ENCODE results near the gene ARHGEF28. TPM values are rescaled to one million over a fixed set of nuclear protein-coding genes. Genes with fewer than 3 reads are reported as not detected.
A peak's percentile ranks its signal among the peaks of the same experiment; 100 is the strongest.

ARHGEF28 gene
- total and polyA plus RNA-seq, 2 of the 13 experiments (the other 11 are each of a cell fraction or from before 2014, with no cell fraction given) = 17.4 to 34.1 TPM

DNA sequence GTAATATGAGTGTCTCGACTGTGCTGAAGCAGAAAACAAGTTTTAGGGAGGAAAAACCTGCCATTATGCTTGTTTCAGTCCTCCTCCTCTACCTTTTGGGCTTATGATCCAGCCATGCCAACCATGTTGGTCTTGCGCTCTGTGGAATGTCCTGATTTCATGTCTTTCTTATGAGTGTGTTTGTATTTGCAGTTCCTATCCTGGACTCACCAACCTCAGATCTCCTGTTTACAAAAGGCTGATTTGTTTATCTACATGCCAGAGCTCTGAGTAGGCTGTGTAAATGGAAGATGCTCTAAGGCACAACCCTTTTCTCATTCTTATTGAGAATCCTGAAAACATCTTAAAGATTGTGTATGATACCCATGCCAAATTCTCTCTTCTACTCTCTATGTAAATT lies 138.6 kb downstream of the ARHGEF28 start (continued):
- TF ChIP-seq, protein P1, sequence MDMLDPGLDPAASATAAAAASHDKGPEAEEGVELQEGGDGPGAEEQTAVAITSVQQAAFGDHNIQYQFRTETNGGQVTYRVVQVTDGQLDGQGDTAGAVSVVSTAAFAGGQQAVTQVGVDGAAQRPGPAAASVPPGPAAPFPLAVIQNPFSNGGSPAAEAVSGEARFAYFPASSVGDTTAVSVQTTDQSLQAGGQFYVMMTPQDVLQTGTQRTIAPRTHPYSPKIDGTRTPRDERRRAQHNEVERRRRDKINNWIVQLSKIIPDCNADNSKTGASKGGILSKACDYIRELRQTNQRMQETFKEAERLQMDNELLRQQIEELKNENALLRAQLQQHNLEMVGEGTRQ (IDR thresholded peaks at IDR 0.05; ENCODE audit: low read depth, low read length) = no peak
- TF ChIP-seq, protein P1 (CRISPR knock-in tag; IDR thresholded peaks at IDR 0.05; ENCODE audit: borderline replicate concordance) = no peak
- TF ChIP-seq ARNT2 (CRISPR knock-in tag; IDR thresholded peaks at IDR 0.05; ENCODE audit: low read depth) (no peak), ZNF614 (CRISPR knock-in tag; IDR thresholded peaks at IDR 0.05; ENCODE audit: borderline replicate concordance) (peak; percentile 61; the same call in 1 of the 2 replicates), RXRB (CRISPR knock-in tag; IDR thresholded peaks at IDR 0.05; ENCODE audit: borderline replicate concordance) (peak; percentile 69), CCDC6 (CRISPR knock-in tag; IDR thresholded peaks at IDR 0.05) (no peak), ZMYM2 (CRISPR knock-in tag; IDR thresholded peaks at IDR 0.05) (no peak), TCF7 (IDR thresholded peaks at IDR 0.05; ENCODE audit: low read depth) (peak; percentile 78), SNAPC2 (CRISPR knock-in tag; IDR thresholded peaks at IDR 0.05) (no peak), ZNF136 (CRISPR knock-in tag; IDR thresholded peaks at IDR 0.05; ENCODE audit: low read depth) (no peak), ETV6 (CRISPR knock-in tag; conservative IDR thresholded peaks at IDR 0.05) (no peak), ZNF337 (CRISPR knock-in tag; IDR thresholded peaks at IDR 0.05; ENCODE audit: borderline replicate concordance, low read depth) (no peak), ZNF598 (CRISPR knock-in tag; IDR thresholded peaks at IDR 0.05; ENCODE audit: borderline replicate concordance) (no peak)
- TF ChIP-seq, protein P2, sequence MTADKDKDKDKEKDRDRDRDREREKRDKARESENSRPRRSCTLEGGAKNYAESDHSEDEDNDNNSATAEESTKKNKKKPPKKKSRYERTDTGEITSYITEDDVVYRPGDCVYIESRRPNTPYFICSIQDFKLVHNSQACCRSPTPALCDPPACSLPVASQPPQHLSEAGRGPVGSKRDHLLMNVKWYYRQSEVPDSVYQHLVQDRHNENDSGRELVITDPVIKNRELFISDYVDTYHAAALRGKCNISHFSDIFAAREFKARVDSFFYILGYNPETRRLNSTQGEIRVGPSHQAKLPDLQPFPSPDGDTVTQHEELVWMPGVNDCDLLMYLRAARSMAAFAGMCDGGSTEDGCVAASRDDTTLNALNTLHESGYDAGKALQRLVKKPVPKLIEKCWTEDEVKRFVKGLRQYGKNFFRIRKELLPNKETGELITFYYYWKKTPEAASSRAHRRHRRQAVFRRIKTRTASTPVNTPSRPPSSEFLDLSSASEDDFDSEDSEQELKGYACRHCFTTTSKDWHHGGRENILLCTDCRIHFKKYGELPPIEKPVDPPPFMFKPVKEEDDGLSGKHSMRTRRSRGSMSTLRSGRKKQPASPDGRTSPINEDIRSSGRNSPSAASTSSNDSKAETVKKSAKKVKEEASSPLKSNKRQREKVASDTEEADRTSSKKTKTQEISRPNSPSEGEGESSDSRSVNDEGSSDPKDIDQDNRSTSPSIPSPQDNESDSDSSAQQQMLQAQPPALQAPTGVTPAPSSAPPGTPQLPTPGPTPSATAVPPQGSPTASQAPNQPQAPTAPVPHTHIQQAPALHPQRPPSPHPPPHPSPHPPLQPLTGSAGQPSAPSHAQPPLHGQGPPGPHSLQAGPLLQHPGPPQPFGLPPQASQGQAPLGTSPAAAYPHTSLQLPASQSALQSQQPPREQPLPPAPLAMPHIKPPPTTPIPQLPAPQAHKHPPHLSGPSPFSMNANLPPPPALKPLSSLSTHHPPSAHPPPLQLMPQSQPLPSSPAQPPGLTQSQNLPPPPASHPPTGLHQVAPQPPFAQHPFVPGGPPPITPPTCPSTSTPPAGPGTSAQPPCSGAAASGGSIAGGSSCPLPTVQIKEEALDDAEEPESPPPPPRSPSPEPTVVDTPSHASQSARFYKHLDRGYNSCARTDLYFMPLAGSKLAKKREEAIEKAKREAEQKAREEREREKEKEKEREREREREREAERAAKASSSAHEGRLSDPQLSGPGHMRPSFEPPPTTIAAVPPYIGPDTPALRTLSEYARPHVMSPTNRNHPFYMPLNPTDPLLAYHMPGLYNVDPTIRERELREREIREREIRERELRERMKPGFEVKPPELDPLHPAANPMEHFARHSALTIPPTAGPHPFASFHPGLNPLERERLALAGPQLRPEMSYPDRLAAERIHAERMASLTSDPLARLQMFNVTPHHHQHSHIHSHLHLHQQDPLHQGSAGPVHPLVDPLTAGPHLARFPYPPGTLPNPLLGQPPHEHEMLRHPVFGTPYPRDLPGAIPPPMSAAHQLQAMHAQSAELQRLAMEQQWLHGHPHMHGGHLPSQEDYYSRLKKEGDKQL (CRISPR knock-in tag; IDR thresholded peaks at IDR 0.05; ENCODE audit: low read depth) = no peak
- TF ChIP-seq, protein P3, sequence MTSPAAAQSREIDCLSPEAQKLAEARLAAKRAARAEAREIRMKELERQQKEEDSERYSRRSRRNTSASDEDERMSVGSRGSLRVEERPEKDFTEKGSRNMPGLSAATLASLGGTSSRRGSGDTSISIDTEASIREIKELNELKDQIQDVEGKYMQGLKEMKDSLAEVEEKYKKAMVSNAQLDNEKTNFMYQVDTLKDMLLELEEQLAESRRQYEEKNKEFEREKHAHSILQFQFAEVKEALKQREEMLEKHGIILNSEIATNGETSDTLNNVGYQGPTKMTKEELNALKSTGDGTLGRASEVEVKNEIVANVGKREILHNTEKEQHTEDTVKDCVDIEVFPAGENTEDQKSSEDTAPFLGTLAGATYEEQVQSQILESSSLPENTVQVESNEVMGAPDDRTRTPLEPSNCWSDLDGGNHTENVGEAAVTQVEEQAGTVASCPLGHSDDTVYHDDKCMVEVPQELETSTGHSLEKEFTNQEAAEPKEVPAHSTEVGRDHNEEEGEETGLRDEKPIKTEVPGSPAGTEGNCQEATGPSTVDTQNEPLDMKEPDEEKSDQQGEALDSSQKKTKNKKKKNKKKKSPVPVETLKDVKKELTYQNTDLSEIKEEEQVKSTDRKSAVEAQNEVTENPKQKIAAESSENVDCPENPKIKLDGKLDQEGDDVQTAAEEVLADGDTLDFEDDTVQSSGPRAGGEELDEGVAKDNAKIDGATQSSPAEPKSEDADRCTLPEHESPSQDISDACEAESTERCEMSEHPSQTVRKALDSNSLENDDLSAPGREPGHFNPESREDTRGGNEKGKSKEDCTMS (CRISPR knock-in tag; conservative IDR thresholded peaks at IDR 0.05) = no peak
- TF ChIP-seq, protein P4, sequence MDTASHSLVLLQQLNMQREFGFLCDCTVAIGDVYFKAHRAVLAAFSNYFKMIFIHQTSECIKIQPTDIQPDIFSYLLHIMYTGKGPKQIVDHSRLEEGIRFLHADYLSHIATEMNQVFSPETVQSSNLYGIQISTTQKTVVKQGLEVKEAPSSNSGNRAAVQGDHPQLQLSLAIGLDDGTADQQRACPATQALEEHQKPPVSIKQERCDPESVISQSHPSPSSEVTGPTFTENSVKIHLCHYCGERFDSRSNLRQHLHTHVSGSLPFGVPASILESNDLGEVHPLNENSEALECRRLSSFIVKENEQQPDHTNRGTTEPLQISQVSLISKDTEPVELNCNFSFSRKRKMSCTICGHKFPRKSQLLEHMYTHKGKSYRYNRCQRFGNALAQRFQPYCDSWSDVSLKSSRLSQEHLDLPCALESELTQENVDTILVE (CRISPR knock-in tag; IDR thresholded peaks at IDR 0.05) = peak; percentile 29; the same call in 1 of the 2 replicates
- TF ChIP-seq, protein P5, sequence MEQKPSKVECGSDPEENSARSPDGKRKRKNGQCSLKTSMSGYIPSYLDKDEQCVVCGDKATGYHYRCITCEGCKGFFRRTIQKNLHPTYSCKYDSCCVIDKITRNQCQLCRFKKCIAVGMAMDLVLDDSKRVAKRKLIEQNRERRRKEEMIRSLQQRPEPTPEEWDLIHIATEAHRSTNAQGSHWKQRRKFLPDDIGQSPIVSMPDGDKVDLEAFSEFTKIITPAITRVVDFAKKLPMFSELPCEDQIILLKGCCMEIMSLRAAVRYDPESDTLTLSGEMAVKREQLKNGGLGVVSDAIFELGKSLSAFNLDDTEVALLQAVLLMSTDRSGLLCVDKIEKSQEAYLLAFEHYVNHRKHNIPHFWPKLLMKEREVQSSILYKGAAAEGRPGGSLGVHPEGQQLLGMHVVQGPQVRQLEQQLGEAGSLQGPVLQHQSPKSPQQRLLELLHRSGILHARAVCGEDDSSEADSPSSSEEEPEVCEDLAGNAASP (CRISPR knock-in tag; IDR thresholded peaks at IDR 0.05; ENCODE audit: borderline replicate concordance) = no peak
